Keratinocyte (primary cell): ENCODE data around the gene UNC13A.
A peak's percentile ranks its signal among the peaks of the same experiment; 100 is the strongest.

Experiments
- CTCF ChIP-seq, 3 experiments: IDR thresholded peaks in 1 of 3; conservative IDR thresholded peaks in 1 of 3; optimal IDR thresholded peaks in 1 of 3; 2 replicates in 2 of 3; 3 replicates in 1 of 3; pipeline versions ENCODE3 to v1.5.1; 2011; ENCODE audit warnings: low read length in 3 of 3, mild to moderate bottlenecking in 3 of 3, moderate library complexity in 2 of 3, control low read depth in 1 of 3, inconsistent platforms in 1 of 3; ENCODE audit not compliant: insufficient read depth in 2 of 3; ENCODE audit errors: extremely low read depth in 1 of 3
- EZH2 ChIP-seq: IDR thresholded peaks from one replicate; pipeline ENCODE4 v1.6.1; 2012; ENCODE audit warnings: inconsistent platforms, mild to moderate bottlenecking, low read length, moderate library complexity

GRCh38 chr19:17703824-17704463 is 15.8 kb upstream of the UNC13A start:
- TF ChIP-seq EZH2 (no peak), CTCF (optimal IDR thresholded peaks at IDR 0.05 in 1 of 3, IDR thresholded peaks at IDR 0.05 in 1 of 3, conservative IDR thresholded peaks at IDR 0.05 in 1 of 3; ENCODE audit: extremely low read depth in 1 of 3, insufficient read depth in 2 of 3, low read length in 3 of 3) (peak; percentile 69 to 90 (median 71))
